Neural progenitor cell (in vitro differentiated cells): Measurements from ENCODE around the gene EED.

Experiments
- EZH2 ChIP-seq: fragments of 200-600 bp; sonication (generic); IDR thresholded peaks from 2 replicates; pipeline ENCODE4 v1.6.1; 2017; ENCODE audit warnings: antibody characterized with exemption, mild to moderate bottlenecking, moderate library complexity
- EZH2phosphoT487 ChIP-seq: fragments of 200-600 bp; sonication (generic); IDR thresholded peaks from 2 replicates; pipeline ENCODE4 v1.6.1; 2017; ENCODE audit warnings: antibody characterized with exemption
- TF ChIP-seq, protein P1 (sequence below): fragments of 200-600 bp; sonication (generic); IDR thresholded peaks from 2 replicates; pipeline ENCODE4 v1.5.1; 2017; ENCODE audit warnings: antibody characterized with exemption, mild to moderate bottlenecking

DNA sequence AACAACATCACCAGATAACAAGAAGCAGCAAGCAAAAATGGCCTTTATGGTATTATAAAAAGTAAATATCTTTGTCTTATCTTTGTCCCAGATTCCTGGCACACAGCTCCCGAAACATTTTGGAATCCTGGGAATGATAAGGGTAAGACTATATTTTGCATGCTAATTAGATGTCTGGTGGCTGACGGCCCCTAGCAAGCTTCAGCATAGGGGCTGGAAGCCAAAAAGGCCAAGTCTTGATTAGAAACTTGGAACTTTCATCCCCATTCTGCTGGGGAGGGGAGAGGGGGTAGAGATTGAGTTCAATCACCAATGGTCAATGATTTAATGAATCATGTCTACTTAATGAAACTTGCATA lies 38.2 kb upstream of the EED start:
- TF ChIP-seq, protein P1, sequence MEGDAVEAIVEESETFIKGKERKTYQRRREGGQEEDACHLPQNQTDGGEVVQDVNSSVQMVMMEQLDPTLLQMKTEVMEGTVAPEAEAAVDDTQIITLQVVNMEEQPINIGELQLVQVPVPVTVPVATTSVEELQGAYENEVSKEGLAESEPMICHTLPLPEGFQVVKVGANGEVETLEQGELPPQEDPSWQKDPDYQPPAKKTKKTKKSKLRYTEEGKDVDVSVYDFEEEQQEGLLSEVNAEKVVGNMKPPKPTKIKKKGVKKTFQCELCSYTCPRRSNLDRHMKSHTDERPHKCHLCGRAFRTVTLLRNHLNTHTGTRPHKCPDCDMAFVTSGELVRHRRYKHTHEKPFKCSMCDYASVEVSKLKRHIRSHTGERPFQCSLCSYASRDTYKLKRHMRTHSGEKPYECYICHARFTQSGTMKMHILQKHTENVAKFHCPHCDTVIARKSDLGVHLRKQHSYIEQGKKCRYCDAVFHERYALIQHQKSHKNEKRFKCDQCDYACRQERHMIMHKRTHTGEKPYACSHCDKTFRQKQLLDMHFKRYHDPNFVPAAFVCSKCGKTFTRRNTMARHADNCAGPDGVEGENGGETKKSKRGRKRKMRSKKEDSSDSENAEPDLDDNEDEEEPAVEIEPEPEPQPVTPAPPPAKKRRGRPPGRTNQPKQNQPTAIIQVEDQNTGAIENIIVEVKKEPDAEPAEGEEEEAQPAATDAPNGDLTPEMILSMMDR = no peak
- TF ChIP-seq EZH2 (no peak), EZH2phosphoT487 (no peak)
